Endothelial cell of umbilical vein (primary cell): ENCODE measurements around the gene FLG2.

ENCODE experiments used
- EZH2 ChIP-seq: IDR thresholded peaks from 2 replicates; pipeline ENCODE4 v1.6.1; 2012; ENCODE audit warnings: borderline replicate concordance, low read depth, mild to moderate bottlenecking, moderate library complexity, low read length, inconsistent platforms; ENCODE audit not compliant: severe bottlenecking
- JUN ChIP-seq: IDR thresholded peaks from 2 replicates; pipeline ENCODE4 v1.6.1; 2011; ENCODE audit warnings: borderline replicate concordance, low read depth; ENCODE audit not compliant: insufficient read length, insufficient read depth
- POLR2A ChIP-seq: IDR thresholded peaks from 2 replicates; pipeline ENCODE4 v1.6.1; 2012; ENCODE audit warnings: low read depth, mild to moderate bottlenecking, control low read depth, low read length
- POLR2AphosphoS5 ChIP-seq: IDR thresholded peaks from 2 replicates; pipeline ENCODE4 v1.6.1; 2012; ENCODE audit warnings: low read depth, mild to moderate bottlenecking, control low read depth, low read length, moderate library complexity; ENCODE audit not compliant: insufficient read depth
- TF ChIP-seq, protein P1 (sequence below), 2 donors: IDR thresholded peaks; 1 replicate in 1 of 2; 2 replicates in 1 of 2; pipeline ENCODE4 v1.5.1; 2011; ENCODE audit warnings: low read length in 2 of 2, mild to moderate bottlenecking in 2 of 2, moderate library complexity in 2 of 2, control low read depth in 1 of 2, inconsistent platforms in 1 of 2, low read depth in 1 of 2; ENCODE audit not compliant: insufficient read depth in 1 of 2; ENCODE audit errors: extremely low read depth in 1 of 2
- TF ChIP-seq, protein P2 (sequence below): IDR thresholded peaks from 2 replicates; pipeline ENCODE4 v1.6.1; 2011; ENCODE audit not compliant: insufficient read depth, insufficient read length

DNA sequence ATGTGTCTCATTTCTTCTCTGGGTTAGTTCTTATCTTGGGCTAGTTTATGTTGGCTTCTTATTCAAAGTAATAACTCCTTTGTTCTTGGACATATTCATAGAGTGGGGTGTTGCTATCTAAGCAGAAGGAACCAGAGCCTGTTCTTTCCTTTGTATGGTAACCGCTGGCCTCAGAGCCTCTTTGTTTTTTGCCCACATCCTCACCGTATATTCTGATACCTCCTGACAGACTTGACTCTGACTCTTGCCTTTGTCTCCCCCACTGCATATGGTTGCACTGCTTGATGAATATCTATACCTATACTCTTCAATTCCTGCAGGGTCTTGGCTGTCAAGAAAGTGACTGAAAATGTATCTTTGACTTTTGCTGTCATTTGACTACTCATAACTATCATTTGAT is 10.2 kb downstream of the FLG2 start:
- TF ChIP-seq, protein P1, sequence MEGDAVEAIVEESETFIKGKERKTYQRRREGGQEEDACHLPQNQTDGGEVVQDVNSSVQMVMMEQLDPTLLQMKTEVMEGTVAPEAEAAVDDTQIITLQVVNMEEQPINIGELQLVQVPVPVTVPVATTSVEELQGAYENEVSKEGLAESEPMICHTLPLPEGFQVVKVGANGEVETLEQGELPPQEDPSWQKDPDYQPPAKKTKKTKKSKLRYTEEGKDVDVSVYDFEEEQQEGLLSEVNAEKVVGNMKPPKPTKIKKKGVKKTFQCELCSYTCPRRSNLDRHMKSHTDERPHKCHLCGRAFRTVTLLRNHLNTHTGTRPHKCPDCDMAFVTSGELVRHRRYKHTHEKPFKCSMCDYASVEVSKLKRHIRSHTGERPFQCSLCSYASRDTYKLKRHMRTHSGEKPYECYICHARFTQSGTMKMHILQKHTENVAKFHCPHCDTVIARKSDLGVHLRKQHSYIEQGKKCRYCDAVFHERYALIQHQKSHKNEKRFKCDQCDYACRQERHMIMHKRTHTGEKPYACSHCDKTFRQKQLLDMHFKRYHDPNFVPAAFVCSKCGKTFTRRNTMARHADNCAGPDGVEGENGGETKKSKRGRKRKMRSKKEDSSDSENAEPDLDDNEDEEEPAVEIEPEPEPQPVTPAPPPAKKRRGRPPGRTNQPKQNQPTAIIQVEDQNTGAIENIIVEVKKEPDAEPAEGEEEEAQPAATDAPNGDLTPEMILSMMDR (IDR thresholded peaks at IDR 0.05; ENCODE audit: extremely low read depth in 1 of 2, insufficient read depth in 1 of 2, low read depth in 1 of 2, low read length in 2 of 2): no peak
- TF ChIP-seq POLR2A: no peak
- no peak for TF ChIP-seq POLR2AphosphoS5
- TF ChIP-seq JUN: no peak
- TF ChIP-seq EZH2: no peak
- TF ChIP-seq, protein P2, sequence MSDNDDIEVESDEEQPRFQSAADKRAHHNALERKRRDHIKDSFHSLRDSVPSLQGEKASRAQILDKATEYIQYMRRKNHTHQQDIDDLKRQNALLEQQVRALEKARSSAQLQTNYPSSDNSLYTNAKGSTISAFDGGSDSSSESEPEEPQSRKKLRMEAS: no peak
